NCI-H146 (cell line): ENCODE data around the gene CAMTA1.

Experiments used
- DNase-seq: peaks from one replicate; lab custom pipeline; 2025; lab: John Stamatoyannopoulos, UW

The CAMTA1 gene

GRCh38 chr1:6958407-6959030 lies 173.3 kb downstream of the CAMTA1 start:
- no peak for DNase-seq

DNA sequence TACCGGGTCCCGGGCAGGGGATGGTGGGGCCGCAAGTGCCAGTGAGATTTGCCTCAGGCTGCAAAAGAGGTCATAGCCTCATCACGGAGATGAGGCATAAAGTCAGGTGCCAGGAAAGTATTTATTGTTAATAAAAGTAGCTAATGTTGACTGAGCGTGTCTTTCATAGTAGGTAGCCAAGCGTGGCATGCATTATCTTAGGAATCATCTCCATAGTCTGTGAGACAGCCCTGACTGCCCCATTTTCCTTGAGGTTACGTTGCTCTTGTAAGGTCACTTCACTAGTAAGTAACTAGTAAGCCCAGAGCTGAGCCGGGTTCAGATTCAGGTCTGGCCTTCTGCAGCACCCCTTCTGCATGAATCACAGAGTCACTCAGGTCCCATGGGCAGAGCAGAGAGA lies 174.2 kb downstream of the CAMTA1 start:
- DNase-seq = no peak

- DNase-seq = no peak
Observed at GRCh38 chr1:6960291-6960811, 175.1 kb downstream of the CAMTA1 start.

- DNase-seq = no peak
Observed at GRCh38 chr1:6960860-6961259, 175.6 kb downstream of the CAMTA1 start.

- no peak for DNase-seq
Observed at GRCh38 chr1:6961289-6961688, 176.0 kb downstream of the CAMTA1 start.

DNA sequence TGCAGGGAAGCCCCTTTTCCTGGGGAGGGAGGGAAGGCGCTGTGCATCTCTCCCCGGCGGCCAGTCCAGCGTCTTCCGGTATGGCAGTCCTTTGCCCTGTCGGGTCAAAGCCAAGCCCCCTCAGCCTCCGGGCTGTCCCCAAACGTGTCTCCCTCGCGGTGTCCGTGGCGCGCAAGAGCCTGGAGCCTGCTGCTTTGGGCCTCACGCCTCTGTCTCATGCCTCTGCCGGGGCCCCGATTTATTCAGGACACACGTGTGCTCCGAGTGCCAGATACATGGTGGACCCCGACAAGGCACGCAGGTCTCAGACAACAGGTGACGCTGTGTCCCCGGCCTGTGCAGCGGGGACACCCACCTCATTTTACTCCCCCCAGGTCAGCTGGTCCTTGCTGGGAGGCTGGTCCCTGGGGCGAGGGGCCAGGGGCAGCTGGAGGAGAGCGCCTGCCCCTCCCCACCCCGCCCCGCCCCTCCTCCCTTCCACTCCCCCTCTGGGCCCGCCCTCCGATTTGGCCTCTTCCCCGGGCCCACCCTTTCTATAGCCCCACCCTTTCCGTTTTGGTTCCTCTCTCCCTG lies 176.7 kb downstream of the CAMTA1 start:
- no peak for DNase-seq

- DNase-seq = peak; percentile 65
Observed at GRCh38 chr1:6962478-6962995, 177.3 kb downstream of the CAMTA1 start.

DNA sequence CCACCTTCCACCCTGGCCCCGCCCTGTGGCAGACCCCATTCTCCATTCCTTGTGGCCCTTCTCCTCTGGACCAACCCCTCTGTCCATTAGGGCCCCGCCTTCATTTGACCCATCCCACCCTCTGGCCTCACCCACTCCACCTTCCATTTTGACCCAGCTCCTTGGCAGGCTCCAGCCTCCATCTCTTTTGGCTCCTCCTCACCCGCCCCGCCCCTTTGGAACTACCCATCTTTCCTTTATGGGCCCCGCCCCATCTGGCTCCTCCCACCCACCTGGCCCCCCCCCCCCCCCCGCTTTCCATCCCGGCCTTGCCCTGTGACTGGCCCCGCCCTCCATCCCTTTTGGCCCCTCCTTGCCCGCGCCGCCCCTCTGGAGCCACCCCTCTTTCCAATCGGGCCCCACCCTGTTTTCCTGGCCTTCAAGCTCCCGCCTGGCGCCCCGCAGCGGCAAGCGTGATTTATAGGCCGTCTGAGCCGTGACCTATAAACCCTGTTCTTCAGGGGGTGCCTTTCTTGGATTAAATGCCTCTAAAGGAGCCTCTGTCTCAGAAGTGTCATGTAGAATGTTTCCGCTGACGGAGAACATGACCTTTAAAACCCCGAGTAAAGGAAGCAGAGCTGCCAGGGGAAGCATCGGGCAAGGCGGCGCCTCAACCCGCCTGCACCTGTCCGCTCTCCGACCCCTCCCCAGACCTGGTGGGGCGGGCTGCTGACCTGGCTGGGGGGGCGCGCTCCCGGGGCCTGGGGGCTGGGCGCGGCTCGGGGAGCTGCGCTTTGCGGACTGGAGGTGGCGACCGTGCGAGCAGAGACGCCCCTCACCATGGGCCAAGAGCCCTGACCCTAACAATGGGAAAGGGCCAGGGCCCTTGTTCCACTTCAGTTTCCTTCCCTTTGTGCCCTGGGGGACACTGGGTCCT lies 178.0 kb downstream of the CAMTA1 start:
- peak; percentile 73 for DNase-seq

DNA sequence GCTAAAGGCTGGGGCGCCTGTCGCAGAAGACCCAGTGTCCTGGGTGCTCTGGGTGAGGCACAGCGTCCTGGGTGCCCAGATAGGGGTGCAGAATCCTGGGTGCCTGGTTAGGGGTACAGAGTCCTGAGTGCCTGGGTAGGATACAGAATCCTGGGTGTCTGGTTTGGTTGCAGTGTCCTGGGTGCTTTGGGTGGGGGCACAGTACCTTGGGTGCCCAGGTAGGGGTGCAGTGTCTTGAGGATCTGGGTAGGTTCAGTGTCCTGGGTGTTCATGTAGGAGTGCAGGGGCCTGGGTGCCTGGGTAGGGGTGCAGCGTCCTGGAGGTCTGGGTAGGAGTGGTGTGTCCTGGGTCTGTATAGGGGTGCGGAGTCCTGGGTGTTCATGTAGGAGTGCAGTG lies 178.7 kb downstream of the CAMTA1 start:
- DNase-seq = no peak

GRCh38 chr1:6965083-6965934 lies 180.1 kb downstream of the CAMTA1 start:
- no peak for DNase-seq

DNA sequence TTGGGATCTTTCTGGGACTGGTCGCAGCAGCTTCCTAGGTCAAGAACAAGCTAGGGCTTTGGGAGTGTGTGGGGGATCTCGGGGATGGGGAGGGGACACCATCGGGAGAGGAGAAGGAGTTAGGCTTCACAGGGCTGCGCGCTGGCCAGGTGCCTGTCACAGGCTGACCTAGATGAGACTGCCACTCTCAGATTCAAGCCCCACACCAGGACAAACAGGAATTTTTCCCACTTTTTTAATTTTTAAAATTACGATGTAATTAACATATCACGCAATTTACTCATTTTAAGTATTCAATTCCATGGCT lies 180.6 kb downstream of the CAMTA1 start:
- no peak for DNase-seq

DNA sequence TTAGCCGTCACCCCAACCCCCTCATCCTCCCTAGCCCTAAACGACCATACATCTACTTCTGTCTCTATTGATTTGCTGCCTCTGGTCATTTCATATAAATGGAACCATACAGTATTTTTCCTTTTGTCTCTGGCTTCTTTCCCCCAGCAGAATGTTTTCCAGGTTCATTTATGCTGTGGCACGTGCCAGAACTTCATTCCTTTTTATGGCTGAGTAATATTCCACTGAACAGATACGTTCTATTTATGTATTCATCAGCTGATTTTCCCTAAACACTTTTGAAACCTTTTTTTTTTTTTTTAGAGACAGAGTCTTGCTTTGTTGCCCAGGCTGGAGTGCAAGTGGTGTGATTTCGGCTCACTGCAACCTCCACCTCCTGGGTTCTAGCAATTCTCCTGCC lies 181.1 kb downstream of the CAMTA1 start:
- no peak for DNase-seq

DNA sequence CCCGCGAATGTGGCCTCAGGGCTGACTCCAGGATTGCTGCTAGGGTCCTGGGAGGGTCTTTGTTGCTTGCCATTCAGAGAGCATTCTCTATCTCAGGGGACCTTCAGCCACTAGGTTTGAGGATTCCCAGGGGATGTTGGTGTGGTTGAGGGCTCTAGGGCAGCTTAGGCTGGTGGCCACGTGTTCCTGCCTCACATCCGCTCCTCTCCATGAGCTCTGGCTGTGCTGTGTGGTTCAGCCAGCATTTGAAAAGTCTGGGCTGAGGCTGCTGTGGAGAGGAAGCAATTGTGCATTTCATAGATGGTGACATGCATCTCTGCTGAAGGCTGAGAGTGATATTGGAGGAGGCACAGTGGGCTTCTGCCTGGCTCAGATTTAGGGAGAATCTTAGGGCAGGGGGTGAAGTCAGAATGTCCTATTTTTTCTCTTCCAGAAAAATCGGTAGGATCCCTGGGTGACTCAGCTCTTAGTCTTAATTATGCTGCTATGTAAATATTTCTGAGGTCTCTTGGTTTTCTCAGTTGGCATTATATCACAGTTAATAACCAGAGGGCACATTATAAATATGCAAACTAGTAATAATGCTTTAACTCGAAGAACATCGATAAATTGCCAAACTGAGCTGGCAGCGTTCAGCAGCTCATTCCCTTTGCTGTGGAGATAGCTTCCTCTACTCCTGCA lies 182.3 kb downstream of the CAMTA1 start:
- no peak for DNase-seq

- DNase-seq = no peak
Observed at GRCh38 chr1:6969106-6969505, 183.9 kb downstream of the CAMTA1 start.

- no peak for DNase-seq
Observed at GRCh38 chr1:6969762-6970161, 184.5 kb downstream of the CAMTA1 start.

- DNase-seq = no peak
Observed at GRCh38 chr1:6970221-6970620, 185.0 kb downstream of the CAMTA1 start.

DNA sequence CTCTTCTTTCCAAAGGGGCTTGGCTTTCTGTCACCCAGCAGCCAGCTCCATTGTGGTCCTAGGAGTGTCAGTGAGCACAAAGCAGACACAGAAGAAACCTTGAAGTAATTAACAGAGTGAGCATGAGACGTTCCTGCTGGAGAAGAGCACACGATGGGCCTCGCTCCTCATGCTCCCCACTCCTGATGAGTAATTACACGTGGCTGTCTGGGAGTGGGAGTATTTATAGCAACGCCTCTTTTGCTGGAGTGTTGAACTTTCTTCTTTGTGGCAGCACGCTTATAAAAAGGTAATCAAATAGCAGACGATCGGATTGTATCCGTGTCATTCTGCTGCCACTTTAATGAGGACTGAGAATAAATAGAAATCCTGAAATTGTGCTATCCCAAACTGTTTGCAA lies 185.8 kb downstream of the CAMTA1 start:
- DNase-seq = no peak

DNA sequence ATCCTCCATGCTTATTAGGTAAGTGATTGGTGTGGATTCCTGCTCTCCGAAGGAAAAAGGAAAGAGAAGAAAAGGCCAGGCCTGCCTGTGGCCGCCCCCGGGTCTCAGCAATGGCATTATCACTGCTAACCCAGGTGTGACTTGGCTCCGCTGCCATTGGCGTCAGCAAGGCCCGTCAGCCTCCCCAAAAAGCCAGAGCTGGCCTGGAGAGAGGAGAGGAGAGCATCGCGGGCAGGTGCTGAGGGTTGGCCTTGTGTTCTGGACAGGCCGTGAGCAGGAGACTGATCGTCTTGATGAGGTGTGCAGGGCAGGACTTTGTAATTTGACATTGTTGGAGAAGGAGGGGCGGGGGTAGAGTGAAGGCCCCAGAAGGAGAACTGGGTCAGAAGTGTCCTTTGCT lies 186.4 kb downstream of the CAMTA1 start:
- no peak for DNase-seq

DNA sequence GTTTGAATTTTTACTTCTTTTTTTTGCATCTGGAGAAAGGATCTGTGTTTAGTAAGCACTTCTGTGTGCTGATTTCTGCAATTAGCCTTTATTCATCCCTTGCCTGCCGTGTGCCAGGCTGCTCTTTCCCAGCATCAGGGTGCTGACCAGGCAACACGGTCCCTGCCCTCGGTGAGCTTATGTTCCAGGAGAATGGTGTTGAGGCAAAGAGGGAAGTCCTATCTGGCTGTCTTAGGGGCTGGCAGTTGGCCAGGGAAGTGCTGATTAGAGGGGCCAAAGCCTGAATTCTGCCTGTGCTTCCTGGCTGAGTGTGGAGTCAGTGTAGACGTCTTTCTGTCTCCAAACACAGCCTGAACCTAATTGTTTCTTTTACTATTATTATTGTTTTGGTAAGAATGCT lies 187.1 kb downstream of the CAMTA1 start:
- DNase-seq = no peak

GRCh38 chr1:6975331-6976043 lies 190.2 kb downstream of the CAMTA1 start:
- DNase-seq = no peak

GRCh38 chr1:6976044-6976375 lies 190.8 kb downstream of the CAMTA1 start:
- no peak for DNase-seq
